Loucy (cell line): ENCODE measurements around the gene ZNF514.
"Not testable (repeated sequence)": the region's sequence is repeated elsewhere in the genome, so short reads cannot be mapped to it uniquely, and the experiment has no call there.

Experiments
- H2AFZ ChIP-seq: fragments of 200-600 bp; sonication (generic); 2 replicates; pipeline ENCODE4 v1.6.0; 2016; ENCODE audit warnings: antibody characterized with exemption, mild to moderate bottlenecking, low read length, moderate library complexity
- H3F3A ChIP-seq: fragments of 200-600 bp; 2 replicates; pipeline ENCODE4 v1.6.0; 2016; ENCODE audit warnings: antibody characterized with exemption, low read depth, mild to moderate bottlenecking
- H3K27me3 ChIP-seq: fragments of 200-600 bp; sonication (generic); 2 replicates; pipeline ENCODE4 v1.6.1; 2014; ENCODE audit warnings: low read length, mild to moderate bottlenecking; ENCODE audit not compliant: insufficient read depth, poor library complexity, severe bottlenecking
- H3K36me3 ChIP-seq: fragments of 200-600 bp; sonication (generic); 2 replicates; pipeline ENCODE4 v1.6.1; 2016; ENCODE audit warnings: low read length; ENCODE audit not compliant: insufficient read depth
- H3K4me1 ChIP-seq: fragments of 200-600 bp; sonication (generic); 2 replicates; pipeline ENCODE4 v1.5.1; 2014; ENCODE audit warnings: low read length, mild to moderate bottlenecking; ENCODE audit not compliant: insufficient read depth, poor library complexity, severe bottlenecking
- H3K4me2 ChIP-seq: fragments of 200-600 bp; sonication (generic); 2 replicates; pipeline ENCODE4 v1.6.0; 2014; ENCODE audit warnings: antibody characterized with exemption, low read length, low read depth, mild to moderate bottlenecking; ENCODE audit not compliant: poor library complexity, severe bottlenecking
- H3K4me3 ChIP-seq: fragments of 200-600 bp; sonication (generic); 2 replicates; pipeline ENCODE4 v1.5.1; 2014; ENCODE audit warnings: low read length, mild to moderate bottlenecking, mixed read lengths; ENCODE audit not compliant: poor library complexity, severe bottlenecking
- H3K79me2 ChIP-seq: fragments of 200-600 bp; sonication (generic); 2 replicates; pipeline ENCODE4 v1.6.1; 2014; ENCODE audit warnings: low read length; ENCODE audit not compliant: insufficient read depth
- H3K9ac ChIP-seq: fragments of 200-600 bp; sonication (generic); 2 replicates; pipeline ENCODE4 v1.6.0; 2014; ENCODE audit warnings: mild to moderate bottlenecking, low read depth, low read length, moderate library complexity; ENCODE audit not compliant: poor library complexity, severe bottlenecking
- H3K9me2 ChIP-seq: fragments of 200-600 bp; sonication (generic); replicated peaks from 2 replicates; pipeline ENCODE4 v1.6.1; 2016; ENCODE audit warnings: low read depth, low read length, mixed read lengths
- H3K9me3 ChIP-seq: fragments of 200-600 bp; sonication (generic); 2 replicates; pipeline ENCODE4 v1.6.1; 2014; ENCODE audit warnings: mild to moderate bottlenecking, antibody characterized with exemption, low read length, low read depth; ENCODE audit not compliant: insufficient read depth
- H4K20me1 ChIP-seq: fragments of 200-600 bp; sonication (generic); 2 replicates; pipeline ENCODE4 v1.6.0; 2014; ENCODE audit warnings: antibody characterized with exemption, low read length, mild to moderate bottlenecking; ENCODE audit not compliant: insufficient read depth, poor library complexity, severe bottlenecking
- EZH2phosphoT487 ChIP-seq: fragments of 200-600 bp; IDR thresholded peaks from 2 replicates; pipeline ENCODE4 v1.6.1; 2018; ENCODE audit warnings: antibody characterized with exemption, mild to moderate bottlenecking, moderate library complexity, borderline replicate concordance
- TF ChIP-seq, protein P1 (sequence below): fragments of 200-600 bp; sonication (generic); conservative IDR thresholded peaks from 2 replicates; pipeline ENCODE4 v1.5.1; 2014; ENCODE audit warnings: mild to moderate bottlenecking, antibody characterized with exemption, low read length

Gene ZNF514

DNA sequence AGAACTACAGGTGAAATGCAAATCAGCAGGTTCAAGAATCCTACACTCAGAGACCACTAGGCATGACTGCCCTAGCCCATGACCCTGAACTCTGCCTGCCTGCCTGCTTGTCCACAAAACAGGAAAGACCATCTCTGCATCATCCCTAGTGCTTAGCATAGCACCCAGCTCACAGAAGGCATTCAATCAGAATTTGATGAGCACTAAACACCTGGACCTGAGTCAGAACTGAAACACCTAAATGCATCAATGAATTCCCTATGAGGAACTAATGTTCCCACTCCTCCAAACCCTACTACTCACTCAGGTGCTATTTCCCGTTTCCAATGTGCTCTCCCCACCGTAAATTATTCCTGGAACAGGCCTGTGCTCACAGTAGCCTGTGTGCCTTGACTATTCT, 59.7 kb downstream of the ZNF514 start:
- Histone ChIP-seq H3K36me3 (peaks cover 59% of the 10 kb centered on the region), H3K9ac (no peak overlapping the region), H3K79me2 (no peaks in the 10 kb centered on the region), H3K4me2 (no peak overlapping the region), H2AFZ (no peak overlapping the region), H3K9me2 (no peaks in the 10 kb centered on the region), H4K20me1 (no peaks in the 10 kb centered on the region), H3F3A (no peaks in the 10 kb centered on the region), H3K4me3 (no peak overlapping the region), H3K9me3 (no peaks in the 10 kb centered on the region), H3K27me3 (no peaks in the 10 kb centered on the region), H3K4me1 (no peaks in the 10 kb centered on the region)
- TF ChIP-seq, protein P1, sequence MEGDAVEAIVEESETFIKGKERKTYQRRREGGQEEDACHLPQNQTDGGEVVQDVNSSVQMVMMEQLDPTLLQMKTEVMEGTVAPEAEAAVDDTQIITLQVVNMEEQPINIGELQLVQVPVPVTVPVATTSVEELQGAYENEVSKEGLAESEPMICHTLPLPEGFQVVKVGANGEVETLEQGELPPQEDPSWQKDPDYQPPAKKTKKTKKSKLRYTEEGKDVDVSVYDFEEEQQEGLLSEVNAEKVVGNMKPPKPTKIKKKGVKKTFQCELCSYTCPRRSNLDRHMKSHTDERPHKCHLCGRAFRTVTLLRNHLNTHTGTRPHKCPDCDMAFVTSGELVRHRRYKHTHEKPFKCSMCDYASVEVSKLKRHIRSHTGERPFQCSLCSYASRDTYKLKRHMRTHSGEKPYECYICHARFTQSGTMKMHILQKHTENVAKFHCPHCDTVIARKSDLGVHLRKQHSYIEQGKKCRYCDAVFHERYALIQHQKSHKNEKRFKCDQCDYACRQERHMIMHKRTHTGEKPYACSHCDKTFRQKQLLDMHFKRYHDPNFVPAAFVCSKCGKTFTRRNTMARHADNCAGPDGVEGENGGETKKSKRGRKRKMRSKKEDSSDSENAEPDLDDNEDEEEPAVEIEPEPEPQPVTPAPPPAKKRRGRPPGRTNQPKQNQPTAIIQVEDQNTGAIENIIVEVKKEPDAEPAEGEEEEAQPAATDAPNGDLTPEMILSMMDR, result no peak
- TF ChIP-seq EZH2phosphoT487, result no peak

DNA sequence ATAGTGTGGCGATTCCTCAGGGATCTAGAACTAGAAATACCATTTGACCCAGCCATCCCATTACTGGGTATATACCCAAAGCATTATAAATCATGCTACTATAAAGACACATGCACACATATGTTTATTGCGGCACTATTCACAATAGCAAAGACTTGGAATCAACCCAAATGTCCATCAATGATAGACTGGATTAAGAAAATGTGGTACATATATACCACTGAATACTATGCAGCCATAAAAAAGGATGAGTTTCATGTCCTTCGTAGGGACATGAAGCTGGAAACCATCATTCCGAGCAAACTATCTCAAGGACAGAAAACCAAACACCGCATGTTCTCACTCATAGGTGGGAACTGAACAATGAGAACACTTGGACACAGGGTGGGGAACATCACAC, 61.4 kb downstream of the ZNF514 start:
- H2AFZ ChIP-seq, H3K27me3 ChIP-seq, H3K9me3 ChIP-seq, H3K79me2 ChIP-seq, H3K4me3 ChIP-seq, H4K20me1 ChIP-seq, H3K9me2 ChIP-seq, H3F3A ChIP-seq, H3K4me2 ChIP-seq, H3K9ac ChIP-seq, H3K4me1 ChIP-seq: not testable (repeated sequence)
- H3K36me3 ChIP-seq, result peaks cover 43% of the 10 kb centered on the region
